Measurements from ENCODE around the gene TRPC4AP.
"Not testable (repeated sequence)": the region's sequence is repeated elsewhere in the genome, so short reads cannot be mapped to it uniquely, and the experiment has no call there.

The TRPC4AP gene

GRCh38 chr20:35092524-35093266 is at the start of gene TRPC4AP:
TSS of gene TRPC4AP (minus strand) at chr20:35092807. CDS start at chr20:35092781, 26 bp downstream.
- peak; percentile 90 to 92 for DNase-seq

- no peak for DNase-seq
Observed at GRCh38 chr20:35135867-35136586, 43.4 kb upstream of the TRPC4AP start.

- DNase-seq, result no peak
Observed at GRCh38 chr20:35134880-35135279, 42.3 kb upstream of the TRPC4AP start.

- no peak for DNase-seq
Observed at GRCh38 chr20:35134472-35134871, 41.9 kb upstream of the TRPC4AP start.

- no peak for DNase-seq
Observed at GRCh38 chr20:35133735-35134134, 41.1 kb upstream of the TRPC4AP start.

GRCh38 chr20:35133031-35133430 is 40.4 kb upstream of the TRPC4AP start:
- no peak for DNase-seq

- DNase-seq, result no peak
Observed at GRCh38 chr20:35131934-35132333, 39.3 kb upstream of the TRPC4AP start.

GRCh38 chr20:35129647-35130069 is 37.1 kb upstream of the TRPC4AP start:
- DNase-seq, result peak in 1 of 2 experiments; percentile 30

GRCh38 chr20:35125753-35126152 is 33.1 kb upstream of the TRPC4AP start:
- DNase-seq, result no peak

- DNase-seq, result no peak
Observed at GRCh38 chr20:35122756-35123405, 30.3 kb upstream of the TRPC4AP start.

- no peak for DNase-seq
Observed at GRCh38 chr20:35121186-35121585, 28.6 kb upstream of the TRPC4AP start.

GRCh38 chr20:35120012-35120701 is 27.6 kb upstream of the TRPC4AP start:
- DNase-seq, result peak; percentile 88 to 94

GRCh38 chr20:35117629-35118028 is 25.0 kb upstream of the TRPC4AP start:
- no peak for DNase-seq

- DNase-seq, result no peak
Observed at GRCh38 chr20:35117196-35117595, 24.6 kb upstream of the TRPC4AP start.

- DNase-seq, result no peak
Observed at GRCh38 chr20:35116258-35116657, 23.7 kb upstream of the TRPC4AP start.

- DNase-seq, result no peak
Observed at GRCh38 chr20:35115606-35116005, 23.0 kb upstream of the TRPC4AP start.

GRCh38 chr20:35112276-35112675 is 19.7 kb upstream of the TRPC4AP start:
- DNase-seq, result not testable (repeated sequence)

GRCh38 chr20:35111141-35111888 is 18.7 kb upstream of the TRPC4AP start:
- DNase-seq, result no peak

GRCh38 chr20:35108921-35109320 is 16.3 kb upstream of the TRPC4AP start:
- no peak for DNase-seq

- no peak for DNase-seq
Observed at GRCh38 chr20:35106827-35107380, 14.3 kb upstream of the TRPC4AP start.

- no peak for DNase-seq
Observed at GRCh38 chr20:35104685-35105295, 12.2 kb upstream of the TRPC4AP start.

- no peak for DNase-seq
Observed at GRCh38 chr20:35101620-35102019, 9.0 kb upstream of the TRPC4AP start.

All from Kasumi-1 (cell line).